Stimulated activated CD4-positive, alpha-beta T cell treated with anti-CD3 and anti-CD28 coated beads, Interleukin-4, amount 100 ng/mL, for 48 hours (primary cell): ENCODE data around the gene MARCKSL1.
"Not testable (repeated sequence)": the region's sequence is repeated elsewhere in the genome, so short reads cannot be mapped to it uniquely, and the experiment has no call there.

ENCODE experiments used
- DNase-seq, 2 donors: peaks; one replicate each; pipeline ENCODE4 v3.0.0-alpha.2; 2020; ENCODE audit warnings: low read depth in 2 of 2

MARCKSL1 gene

DNA sequence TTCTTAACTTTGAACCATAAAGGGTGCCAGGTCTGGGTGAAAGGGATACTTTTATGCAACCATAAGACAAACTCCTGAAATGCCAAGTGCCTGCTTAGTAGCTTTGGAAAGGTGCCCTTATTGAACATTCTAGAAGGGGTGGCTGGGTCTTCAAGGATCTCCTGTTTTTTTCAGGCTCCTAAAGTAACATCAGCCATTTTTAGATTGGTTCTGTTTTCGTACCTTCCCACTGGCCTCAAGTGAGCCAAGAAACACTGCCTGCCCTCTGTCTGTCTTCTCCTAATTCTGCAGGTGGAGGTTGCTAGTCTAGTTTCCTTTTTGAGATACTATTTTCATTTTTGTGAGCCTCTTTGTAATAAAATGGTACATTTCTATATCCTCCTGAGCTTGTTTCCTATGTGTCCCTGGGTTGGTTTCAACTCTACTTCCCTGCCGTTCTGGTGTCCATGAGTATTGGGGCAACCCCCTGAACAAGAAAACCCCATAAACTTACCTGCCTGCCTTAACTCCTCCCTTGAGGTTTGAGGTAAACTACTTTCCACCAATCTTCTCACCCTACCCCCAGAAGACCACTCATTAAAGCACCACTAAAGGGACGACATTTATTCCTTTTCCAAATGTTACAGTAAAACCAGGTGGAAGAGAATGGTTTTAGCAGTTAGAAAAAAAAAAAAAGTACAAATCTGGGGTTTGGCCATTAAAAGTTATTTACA lies 2.6 kb downstream of the MARCKSL1 start:
- DNase-seq, result no peak

DNA sequence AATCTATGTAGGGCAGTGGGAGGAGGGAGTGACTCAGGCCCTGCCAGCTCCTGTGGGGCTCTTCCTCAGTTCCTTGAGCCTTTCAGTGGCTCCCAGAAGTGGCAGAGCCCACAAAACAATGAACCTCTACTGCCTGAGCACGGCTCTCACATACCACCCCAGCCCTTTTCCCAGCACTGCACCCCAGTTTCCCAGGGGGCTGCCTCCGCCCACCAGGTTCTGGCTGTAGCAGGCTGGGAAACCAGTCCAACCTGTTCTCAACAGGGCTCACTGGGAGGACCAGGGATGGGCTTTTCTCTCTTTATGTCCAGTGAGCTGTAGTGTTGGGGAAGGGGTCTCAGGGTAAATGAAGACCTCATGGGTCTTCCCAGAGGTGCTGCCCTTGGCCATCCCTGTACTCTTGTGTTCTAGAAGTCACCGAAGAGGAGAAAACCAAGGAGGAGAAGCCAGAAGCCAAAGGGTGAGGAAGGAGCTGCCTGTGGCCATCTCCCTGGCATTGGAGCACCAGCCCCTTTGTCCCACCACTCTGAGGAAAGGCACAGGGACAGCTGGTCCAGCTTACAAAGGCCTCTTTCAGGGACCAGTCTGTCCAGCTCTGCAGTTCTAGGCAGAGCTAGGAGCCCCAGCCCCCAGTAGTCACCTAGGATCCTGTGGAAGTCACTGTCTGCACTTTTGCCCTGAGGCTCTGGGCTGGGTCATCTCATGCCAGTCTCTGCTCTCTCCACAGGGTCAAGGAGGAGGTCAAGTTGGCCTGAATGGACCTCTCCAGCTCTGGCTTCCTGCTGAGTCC lies 3.5 kb downstream of the MARCKSL1 start:
- DNase-seq, result no peak

DNA sequence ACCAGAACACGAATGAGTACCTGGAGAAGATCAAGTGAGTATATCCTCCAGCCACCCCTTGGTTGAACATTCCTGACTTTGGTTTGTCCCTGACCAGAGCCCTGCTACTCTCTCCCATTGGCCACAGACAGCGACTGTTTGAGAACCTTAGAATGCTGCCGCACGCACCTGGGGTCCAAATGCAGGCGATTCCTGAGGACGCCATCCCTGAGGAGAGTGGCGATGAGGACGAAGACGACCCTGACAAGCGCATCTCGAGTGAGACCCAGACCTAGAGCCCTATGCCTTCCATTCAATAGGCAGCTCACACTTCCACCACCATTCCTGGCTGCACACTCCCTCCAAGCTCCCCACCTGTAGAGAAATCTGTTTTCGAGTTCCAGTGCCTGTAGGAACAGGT lies 4.5 kb downstream of the MARCKSL1 start:
- DNase-seq, result no peak

DNA sequence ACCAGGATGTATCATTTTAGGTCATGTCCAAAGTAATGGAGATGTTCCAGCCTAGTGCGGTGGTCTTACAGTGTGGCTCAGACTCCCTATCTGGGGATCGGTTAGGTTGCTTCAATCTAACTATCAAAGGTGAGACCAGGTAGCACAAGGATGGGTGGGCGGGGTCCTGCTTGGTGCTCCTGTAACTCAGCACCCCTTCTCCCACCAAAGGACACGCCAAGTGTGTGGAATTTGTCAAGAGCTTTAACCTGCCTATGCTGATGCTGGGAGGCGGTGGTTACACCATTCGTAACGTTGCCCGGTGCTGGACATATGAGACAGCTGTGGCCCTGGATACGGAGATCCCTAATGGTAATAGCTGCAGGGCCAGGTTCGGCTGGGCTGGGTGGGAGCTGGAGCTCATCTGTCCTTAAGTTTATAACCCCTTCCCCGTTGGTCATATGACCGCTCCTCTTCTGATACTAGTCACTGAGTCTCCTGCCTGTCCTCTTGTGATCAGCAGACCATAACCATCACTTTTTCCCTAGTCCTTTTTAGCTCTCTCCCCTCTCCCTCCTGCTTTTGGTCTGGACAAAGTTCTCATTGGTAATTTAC lies 5.4 kb downstream of the MARCKSL1 start:
- DNase-seq, result no peak

DNA sequence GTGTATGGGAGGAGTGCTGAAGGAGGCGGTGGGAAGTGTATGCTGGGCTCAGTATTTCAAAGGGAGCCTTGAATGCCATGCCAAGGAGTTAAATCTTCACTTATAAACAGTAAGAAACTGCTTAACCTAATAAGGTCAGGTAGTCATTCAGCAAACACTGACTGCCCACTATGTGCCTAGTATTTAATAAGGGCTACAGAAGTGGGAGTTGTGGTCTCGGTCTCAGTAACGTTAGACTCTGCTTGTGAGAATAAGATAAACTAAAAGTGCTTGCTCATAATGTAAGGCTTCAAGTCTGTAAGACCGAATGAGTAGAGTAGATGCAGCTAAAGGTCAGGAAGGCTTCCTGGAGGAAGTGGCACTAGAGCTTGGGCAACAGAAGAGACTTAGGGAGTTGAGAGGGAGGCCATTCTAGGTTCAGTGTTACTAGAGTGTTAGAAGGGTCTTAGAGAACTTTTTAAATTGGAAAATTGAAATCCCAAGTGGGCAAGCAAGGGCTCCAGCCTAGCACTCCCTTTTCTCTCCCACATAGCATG lies 6.0 kb downstream of the MARCKSL1 start:
- no peak for DNase-seq

DNA sequence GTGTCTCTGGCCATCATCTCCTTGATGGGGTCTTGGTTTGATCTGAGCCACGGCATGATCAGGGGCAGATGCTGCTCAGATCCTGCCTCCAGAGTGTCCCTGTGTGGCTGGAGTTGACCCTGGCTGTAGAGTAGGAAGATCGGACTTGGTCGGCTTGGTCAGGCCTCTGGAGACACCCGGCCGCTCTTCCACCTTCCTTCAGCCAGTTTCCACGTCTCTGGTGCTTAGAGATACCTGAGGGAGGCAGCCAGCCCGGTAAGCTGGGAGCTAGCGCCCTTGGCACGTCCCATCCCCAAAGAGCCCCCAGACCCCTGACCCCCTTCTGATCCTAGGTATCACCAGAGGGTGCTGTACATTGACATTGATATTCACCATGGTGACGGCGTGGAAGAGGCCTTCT lies 8.8 kb downstream of the MARCKSL1 start:
- no peak for DNase-seq

DNA sequence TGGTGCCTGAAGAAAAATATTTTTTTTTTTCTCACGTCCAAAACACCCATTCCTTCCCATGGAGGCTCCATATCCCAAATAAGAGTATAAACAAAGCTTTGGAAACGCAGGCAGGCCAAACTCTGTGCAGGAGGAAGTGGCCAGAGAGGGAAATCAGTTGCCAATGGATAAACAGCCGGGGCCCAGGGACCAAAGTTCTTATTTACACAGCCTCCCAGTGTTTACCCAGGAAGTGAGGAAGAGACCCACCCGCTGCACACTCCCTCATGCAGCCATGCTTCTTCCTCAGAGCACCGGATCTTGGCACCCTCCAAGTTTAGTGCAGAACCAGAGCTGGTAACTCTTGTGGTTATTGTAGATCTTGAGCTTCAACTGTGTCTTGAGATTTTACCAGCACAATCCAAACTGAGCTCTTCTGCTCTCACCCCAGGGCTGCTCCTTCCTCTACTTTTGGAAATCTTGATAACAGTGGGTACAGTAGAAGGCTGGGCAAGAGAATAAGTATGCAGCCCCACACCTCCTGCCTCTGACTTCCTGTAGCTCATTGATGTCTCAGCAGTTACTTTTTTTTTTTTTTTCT lies 14.2 kb downstream of the MARCKSL1 start:
- DNase-seq, result no peak

DNA sequence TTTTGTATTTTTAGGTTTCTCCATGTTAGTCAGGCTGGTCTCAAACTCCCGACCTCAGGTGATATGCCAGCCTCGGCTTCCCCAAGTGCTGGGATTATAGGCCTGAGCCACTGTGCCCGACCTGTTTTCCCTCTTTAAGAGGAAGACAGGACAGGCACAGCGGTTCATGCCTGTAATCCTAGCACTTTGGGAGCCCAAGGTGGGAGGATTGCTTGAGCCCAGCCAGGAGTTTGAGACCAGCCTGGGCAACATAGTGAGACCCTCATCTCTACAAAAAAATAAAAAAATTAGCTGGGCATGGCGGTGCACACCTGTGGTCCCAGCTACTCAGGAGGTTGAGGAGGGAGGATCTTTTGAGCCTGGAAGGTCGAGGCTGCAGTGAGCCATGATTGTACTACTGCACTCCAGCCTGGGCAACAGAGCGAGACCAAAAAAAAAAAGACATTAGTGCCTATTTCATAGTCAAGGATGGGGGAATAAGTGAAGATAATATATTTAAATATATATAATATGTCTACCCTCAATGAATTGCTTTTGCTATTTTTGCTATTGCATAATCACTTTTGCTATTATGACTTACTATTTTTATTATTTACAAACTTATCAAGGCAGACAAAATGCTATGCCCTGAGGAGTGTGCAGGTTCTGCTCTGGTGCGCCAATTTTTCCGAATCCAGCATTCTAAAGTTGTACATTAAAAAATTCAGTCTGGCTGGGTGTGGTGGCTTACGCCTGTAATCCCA lies 17.7 kb downstream of the MARCKSL1 start:
- DNase-seq, result no peak

DNA sequence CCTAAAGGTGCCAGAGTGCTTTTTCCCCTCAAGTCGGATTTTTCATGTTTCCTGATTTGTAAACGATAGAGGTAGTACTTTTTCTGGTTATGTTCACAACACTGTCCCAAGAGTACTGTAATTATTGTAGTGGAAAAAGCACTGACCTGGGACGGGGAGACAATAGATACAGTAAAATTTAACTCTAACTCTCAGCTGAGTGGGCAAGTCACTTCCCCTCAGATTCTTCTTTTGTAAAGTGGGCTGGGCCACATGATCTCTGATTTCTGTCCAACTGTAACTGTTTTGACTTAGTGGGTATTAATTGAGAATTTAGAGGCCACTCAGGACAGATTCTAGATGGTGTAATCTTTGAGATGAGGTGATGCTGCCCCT lies 19.1 kb downstream of the MARCKSL1 start:
- no peak for DNase-seq

DNA sequence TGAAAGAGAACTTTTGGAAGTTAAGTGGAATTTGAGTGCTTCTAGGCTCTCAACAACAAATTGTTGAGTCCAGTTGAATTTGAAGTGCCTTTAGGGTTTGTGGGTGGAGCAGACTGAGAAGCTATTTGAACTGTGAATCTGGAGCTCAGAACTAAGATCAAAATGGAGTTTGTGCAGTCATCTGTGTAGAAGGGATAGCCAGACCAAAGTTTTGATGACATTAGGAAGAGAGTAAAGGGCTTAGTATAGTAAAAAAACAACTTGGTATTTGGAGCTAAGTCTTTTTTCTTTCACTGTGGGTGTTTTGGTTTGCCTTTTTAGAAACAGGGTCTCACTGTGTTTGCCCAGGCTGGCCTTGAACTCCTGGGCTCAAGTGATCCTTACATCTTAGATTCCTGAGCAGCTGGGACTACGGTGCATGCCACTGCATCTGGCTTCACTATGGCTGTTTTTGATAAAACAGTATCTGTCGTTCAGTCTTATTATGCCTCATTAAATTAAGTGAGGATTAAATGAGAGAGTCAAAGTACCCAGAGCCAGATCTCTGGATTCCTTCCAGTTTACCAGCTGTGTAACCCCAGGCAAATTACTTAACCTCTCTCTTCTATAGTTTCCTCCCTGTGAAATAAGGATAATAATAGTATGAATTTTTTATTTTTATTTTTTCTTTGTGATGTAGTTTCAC lies 24.2 kb downstream of the MARCKSL1 start:
- DNase-seq, result no peak

DNA sequence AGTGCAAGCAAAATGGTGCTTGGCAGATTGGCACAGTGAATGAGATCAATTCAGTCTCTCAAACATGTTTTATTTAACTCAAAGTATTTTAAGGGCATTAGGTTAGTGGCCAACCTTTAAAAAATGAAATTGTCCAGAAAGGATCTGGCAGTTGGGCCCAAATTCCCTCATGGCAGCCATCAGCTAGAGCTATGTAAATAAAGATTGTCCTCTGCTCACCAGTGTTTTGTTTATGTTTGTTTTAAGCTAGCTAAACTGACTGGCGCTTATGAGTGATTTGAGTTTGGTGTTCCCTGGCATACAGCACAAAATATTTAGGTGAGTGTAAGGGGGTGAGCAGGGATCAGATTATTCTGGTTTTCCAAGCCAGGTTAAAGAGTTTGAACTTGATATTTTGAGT lies 26.1 kb downstream of the MARCKSL1 start:
- DNase-seq, result no peak

DNA sequence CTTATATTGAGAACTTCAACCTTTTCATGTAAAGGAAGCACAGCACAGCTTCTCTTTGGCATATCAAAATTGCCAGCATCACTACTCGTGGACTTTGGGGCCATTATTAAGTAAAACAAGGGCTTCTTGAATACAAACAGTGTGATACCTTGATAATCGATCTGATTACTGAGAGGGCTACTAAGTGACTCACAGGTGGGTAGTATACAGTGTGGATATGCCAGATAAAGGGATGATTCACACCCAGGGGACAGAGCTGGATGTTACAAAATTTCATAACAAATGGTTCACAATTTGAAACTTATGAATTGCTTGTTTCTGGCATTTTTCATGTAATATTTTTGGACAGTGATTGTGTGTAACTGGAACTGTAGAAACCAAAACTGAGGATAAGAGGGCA lies 28.7 kb downstream of the MARCKSL1 start:
- no peak for DNase-seq

DNA sequence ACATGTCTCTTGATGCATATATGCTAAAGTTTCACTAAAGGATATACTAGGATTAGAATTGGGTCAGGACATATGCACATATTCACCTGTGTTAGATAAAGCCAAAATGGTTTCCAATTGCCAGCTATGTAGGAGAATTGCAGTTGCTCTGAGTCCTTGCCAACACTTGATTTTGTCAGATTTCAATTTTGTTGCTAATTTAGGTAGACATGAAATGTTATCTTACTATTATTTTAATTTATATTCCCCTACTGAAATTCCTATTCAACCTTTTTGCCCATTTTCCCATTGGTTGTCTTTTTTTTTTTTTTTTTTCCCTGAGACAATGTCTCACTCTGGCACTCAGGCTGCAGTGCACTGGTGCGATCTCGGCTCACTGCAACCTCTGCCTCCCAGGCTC lies 30.7 kb downstream of the MARCKSL1 start:
- DNase-seq, result no peak

DNA sequence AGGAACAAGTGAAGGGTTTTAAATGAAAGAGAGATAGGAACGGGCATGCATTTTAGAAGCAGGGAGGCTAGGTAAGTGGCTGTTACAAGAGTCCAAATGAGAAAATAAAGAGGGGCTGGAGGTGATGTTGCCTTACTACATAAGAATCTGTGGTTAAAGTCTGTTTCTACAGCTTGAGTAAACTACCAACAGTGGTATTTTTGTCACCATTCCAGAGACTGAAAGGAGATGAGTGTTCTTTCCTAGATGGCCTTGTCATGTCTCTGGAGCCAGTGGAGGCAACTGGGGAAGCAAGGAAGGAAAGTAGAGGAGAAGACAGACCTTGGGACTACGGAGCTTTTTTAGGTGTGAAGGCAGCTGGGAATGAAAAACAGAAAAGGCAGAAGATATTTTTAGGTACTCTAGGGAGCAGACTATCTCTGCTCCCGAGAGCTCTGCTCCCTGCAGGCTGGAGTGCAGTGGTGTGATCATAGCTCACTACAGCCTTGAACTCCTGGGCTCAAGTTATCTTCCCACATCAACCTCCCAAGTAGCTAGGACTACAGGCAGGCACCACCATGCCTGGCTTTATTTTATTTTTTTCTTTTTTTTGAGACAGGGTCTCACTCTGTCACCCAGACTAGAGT lies 31.9 kb downstream of the MARCKSL1 start:
- DNase-seq, result no peak

DNA sequence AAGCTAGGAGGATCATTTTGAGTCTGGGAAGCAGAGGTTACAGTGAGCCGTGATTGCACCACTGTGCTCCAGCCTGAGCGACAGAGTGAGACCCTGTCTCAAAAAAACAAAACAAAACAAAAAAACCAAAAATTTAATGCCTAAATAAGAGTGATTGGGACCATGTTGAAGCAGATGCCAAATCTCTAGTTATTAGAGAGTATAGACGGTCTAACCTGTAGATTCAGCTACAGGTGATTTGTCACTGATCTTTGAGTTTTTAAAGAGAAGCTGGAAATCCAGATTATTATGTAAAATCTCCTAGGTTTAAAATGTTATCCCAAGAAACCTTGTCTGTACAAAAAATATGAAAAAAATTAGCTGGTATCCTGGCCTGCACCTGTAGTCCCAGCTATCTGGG lies 32.7 kb downstream of the MARCKSL1 start:
- no peak for DNase-seq

DNA sequence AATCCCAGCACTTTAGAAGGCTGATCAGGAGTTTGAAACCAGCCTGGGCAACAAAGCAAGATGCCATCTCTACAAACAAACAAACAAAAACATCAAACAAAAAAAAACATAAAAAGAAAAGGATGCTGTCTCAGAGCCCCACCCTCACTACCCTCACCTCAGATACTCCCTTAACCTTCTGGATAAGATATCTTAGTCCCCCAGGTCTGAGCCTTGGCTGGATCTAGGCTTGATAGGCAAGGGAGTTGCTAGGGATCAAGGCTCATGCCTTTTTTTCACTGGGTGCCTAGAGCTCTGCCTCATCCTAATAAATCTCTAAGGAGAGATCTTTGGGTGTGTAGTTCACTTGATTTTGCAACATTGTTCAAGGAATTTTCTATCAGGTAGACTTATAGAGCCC lies 36.7 kb downstream of the MARCKSL1 start:
- DNase-seq, result no peak

DNA sequence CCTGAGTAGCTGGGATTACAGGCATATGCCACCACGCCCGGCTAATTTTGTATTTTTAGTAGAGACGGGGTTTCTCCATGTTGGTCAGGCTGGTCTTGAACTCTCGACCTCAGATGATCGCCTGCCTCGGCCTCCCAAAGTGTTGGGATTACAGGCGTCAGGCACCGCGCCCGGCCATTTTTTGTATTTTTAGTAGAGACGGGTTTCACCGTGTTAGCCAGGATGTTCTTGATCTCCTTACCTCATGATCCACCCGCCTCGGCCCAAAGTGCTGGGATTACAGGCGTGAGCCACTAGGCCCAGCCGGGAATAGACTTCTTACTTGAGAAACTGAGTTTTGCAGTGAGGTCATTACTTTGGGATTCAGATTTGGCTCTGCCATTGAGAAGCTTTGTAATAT lies 37.8 kb downstream of the MARCKSL1 start:
- DNase-seq, result not testable (repeated sequence)

DNA sequence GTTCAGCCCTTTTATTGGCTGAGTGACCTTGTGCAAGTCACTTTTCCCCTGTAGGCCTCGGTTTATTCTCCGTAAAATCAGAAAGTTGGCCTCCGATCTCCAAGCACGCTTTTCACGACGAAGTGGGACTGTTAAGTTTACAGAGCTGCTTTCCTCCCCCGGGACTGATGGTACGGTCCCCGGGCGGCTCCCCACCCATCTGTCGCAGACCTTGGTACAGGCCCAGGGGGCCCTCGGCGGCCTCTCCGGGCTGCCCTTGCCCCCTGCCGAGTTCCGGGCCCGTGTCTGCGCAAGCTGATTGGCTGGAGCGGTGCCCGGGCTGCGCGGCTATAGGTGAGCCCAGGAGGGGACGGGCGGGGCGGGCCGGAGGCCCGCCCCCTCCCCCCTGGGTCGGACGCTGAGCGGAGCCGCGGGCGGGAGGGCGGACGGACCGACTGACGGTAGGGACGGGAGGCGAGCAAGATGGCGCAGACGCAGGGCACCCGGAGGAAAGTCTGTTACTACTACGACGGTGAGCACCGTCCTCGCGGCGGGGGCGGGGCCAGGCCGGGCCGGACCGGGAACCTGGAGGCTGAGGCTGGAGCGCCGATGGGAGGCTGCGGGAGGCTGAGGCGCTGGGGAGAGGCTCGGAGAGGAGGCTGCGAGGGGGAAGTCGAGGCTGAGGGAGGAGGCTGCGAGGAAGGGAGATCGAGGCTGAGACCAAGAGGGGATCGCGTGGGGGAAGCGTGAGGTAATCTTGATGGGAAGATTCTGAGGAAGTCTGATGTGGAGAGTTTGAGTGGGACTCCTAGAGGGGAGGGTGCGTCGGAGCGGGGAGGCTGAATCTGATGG lies 44.1 kb downstream of the MARCKSL1 start, which contains the start of gene HDAC1:
TSS of gene HDAC1 (plus strand) at position 376 of the 831 bp plus-strand sequence. CDS start at position 463, 87 bp downstream.
- DNase-seq, result peak; percentile 95 to 96

DNA sequence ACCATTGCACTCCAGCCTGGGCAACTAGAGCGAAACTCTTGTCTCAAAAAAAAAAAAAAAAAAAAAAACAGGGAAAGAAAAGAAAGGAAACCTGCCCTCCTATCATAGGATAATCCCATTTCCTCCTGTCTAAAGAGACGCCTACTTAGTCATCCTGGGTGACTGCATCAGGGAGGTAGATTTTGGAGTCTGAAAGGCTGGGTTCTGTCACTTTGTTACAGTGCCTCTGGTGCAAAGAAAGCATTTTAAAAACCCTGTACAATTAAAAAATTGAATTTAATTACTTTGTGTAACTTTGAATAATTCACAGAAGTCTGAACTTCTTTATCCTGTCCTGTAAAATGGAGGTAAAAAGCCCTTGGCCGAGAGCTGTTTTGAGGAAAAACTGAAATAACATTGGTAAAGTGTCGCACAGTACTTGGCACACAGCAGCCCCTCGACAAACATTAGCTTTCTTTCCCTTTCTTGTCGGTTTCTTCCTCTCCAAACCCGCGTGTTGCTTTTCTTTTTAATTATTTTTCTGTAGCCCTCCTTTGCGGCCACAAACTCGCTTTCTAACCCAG lies 44.8 kb downstream of the MARCKSL1 start:
- no peak for DNase-seq
